ENCODE measurements around the gene RXRA.

- TF ChIP-seq EZH2 (IDR thresholded peaks at IDR 0.05; ENCODE audit: insufficient read depth, low read length) (no peak), CTCF (IDR thresholded peaks at IDR 0.05; ENCODE audit: insufficient read depth, low read depth, low read length) (no peak)
Measured at GRCh38 chr9:134482226-134482625, 156.0 kb downstream of the RXRA start.

All from astrocyte (in vitro differentiated cells and primary cell).